SK-N-MC (cell line): ENCODE data around the gene BRD3.

Source experiments
- EZH2 ChIP-seq: fragments of 200-600 bp; sonication (generic); IDR thresholded peaks from one replicate; pipeline ENCODE4 v1.6.1; 2017; ENCODE audit warnings: antibody characterized with exemption
- POLR2AphosphoS5 ChIP-seq: IDR thresholded peaks from 2 replicates; pipeline ENCODE4 v1.6.1; 2012; ENCODE audit warnings: mild to moderate bottlenecking, low read depth, low read length, borderline replicate concordance

DNA sequence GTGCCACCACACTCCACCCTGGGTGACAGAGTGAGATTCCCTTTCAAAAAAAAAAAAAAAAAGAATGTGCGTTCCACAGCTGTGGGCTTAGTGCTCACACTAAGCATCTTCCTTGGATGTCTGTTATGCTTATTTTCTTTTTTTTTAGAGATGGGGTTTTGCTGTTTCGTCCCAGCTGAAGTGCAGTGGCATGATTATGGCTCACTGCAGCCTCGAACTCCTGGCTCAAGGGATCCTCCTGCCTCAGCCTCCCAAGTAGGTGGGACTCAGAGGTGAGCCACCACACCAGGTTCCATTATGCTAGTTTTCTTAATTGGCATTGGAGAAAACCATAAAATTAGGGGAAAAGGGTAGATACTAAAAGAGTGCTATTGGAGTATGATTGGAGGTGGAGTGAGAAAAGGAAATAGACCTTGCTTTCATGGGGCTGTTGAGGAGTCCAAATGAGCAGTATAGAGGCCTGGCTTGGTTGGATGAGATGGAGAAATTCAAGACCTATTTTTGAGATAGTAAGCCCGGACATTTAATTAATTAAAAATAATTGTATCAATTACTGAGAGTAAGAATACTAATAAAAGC, 43.5 kb downstream of the BRD3 start:
- TF ChIP-seq EZH2, result no peak
- TF ChIP-seq POLR2AphosphoS5, result no peak
